Measurements from ENCODE around the gene MAP6.

The MAP6 gene

DNA sequence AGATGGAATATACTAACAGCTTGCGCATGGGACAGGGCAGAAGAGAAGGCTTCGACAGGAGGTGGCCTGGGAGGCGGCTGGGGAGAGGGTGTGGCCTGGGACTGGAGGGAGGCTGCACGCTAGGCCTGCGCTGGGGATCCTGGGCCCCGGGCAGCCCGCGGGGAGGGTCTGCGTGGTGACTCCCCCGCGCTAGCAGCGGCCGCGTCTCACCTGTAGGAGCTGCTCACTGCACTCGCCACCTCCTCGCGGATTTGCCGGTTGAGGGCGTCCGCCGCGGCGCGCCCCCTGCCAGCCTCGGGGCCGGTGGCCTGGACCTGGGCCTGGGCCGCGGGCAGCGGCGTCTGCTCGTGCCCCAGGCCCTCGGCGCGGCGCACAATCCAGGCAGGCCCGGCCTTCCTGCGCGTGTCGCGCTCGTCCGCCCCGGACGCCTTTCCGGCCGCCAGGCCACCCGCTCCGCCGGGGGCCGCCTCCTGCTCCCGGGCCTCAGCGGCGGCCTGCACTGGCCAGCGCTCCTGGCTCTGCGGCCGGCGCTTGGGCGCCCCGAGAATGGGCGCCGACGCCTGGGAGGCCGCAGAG is 1.5 kb downstream of the MAP6 start:
- DNase-seq: peak in 24 of 56 donors; percentile 10 to 53 (median 27)

DNA sequence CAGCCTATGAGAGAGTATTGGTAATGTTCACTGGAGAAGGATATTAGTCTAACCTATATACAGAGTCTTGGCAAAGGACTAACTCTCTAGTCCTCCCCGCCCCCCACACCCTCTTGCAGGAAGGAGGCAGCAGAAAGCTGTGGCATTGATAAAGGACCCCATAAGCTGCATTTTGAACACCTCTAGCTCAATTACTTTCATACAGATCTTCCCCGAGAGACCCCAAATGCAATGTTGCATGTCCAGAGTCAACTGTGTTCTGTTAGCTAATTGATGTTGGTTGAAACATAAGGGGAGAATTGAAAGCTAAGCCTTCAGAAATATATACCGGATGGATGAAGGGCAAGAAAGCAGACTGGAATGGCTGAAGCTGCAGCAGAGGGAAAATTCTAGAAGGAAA is 2.8 kb downstream of the MAP6 start:
- no peak for DNase-seq

DNA sequence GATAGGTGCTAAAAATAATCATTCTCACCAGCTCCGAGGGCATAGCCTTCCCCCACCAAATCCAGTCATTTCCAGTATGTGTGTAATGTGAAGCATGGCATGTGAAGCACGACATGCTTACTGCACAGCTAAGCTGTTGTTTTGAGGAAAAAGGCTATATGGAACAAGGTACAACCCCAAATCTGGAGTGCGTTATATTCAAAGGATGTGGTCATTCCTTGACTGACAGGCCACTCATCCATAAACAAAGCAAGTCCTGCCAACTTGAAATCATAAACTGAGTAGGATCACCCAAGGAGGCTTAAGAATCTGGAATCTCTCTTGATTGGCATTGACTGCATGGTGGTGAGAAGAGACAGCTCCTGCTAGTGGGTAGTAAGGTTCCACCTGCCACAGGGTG is 3.7 kb downstream of the MAP6 start:
- no peak for DNase-seq

DNA sequence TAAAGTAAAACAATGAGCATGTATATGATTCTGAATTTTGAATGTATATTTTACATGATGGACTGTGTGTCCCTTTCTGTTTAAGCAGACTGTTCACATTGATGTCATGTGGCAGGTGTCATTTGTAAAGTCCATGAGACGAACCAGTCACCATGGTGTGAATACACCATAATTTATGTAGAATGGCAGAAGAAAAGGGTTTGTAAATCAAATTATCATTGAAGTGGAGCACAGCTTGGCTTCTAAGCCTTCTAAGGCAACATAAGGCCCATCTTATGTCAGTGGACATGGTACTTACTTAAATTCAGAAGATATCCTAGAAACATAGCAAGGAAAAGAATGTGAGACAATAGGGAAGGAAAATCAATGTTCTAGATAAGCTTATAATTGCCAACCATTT is 4.4 kb downstream of the MAP6 start:
- DNase-seq: no peak

DNA sequence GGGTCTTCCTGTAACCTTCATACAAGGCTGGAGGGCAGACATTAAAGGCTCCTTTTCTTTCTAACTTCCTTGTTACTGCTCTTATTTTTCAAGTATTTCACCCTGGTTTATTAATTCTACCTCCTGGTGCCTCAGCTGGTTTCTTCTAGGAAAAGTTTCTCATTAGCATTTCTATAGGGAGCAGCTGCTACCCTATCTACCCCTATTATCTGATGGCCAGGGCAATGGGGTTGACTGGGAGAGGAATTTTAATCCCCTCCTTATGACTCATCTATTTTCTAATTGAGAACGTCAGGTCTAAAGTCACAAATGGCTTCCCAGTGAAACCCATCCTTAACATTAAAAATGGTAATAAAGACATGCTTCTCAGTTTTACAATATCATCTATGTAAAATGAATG is 5.0 kb downstream of the MAP6 start:
- no peak for DNase-seq

DNA sequence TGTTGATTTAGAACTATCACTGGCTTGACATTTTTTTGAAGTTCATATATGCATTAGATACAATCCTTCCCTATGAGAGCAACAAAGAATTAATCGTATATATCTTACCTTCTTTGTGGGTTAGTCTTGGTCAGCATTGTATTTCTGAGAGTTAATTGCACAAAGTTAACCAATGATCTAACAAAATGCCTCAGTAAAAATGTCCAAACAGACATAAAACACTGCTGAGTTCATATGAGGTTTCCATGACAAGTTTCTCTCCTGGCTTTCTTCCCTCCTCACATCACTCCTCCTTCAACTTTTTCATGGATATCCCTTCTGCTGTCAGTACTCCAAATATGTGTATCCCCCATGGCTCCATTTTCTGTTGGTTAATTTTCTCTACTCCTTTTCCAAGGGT is 9.0 kb downstream of the MAP6 start:
- no peak for DNase-seq

DNA sequence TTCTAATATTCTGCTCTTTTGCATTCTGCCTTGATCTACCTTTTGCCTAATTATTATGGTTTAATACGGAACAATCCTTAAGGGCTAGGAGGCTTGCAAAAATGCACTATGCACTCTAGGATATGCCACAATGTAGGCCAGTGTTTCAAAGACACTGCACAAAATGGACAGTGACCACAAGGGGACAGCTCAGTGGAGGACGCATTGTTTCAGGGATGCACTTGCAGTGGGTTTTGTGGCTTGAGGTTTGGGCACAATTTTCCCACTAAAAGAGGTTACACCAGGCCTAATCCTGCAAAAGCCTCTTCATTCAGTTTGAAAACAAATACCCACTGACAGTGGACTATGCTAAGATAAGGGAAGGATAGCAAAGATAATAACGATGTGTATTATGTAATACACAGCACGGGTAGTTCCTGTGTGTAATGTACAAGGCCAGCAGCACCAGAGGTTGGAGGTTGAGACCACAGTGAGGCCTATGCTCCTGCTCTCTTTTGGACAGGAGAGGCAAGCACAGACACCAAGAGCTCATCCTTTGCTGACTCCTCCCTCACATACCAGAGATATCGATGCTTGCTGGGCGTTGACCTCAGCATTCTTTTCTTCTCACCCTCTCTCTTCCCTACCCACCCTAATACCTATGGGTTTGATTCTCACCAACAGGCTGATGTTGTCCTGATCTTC is 12.7 kb downstream of the MAP6 start:
- DNase-seq: no peak

DNA sequence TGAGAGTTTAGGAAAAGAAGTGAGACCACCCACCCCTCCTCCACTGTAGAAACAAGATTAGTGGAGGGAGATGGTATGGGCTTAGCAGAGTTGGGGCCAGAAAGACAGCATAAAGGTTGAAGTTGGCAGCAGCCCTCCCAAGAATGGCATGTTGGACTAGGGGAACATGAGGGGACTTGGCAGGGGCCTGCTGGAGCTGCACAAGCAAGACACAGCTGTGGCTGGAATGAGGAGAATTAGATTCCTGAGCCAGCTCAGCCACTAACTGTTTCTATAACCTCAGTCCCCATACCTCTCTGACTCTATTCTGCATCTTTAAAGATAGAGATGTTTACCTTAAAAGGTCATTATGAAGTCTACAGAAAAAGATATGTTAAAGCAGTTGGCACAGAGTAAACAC is 13.2 kb downstream of the MAP6 start:
- no peak for DNase-seq

DNA sequence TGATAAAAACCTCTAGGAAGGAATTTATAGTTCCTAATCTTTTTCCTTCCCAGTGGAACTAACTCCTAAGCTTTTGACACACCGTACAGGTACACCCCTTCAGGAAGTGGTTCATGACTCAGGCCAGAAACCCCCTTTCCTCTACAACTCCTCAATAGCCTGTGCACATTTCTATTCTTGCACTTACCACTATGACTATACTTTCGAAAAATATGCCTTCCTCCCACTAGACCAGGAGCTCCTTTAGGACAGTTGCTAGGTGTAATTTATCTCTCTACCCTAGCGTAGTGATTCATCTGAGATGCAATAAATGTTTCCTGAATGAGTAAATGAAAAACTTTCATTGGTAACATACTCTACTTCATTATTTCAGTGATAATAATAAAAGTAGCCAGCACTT is 14.5 kb downstream of the MAP6 start:
- no peak for DNase-seq

DNA sequence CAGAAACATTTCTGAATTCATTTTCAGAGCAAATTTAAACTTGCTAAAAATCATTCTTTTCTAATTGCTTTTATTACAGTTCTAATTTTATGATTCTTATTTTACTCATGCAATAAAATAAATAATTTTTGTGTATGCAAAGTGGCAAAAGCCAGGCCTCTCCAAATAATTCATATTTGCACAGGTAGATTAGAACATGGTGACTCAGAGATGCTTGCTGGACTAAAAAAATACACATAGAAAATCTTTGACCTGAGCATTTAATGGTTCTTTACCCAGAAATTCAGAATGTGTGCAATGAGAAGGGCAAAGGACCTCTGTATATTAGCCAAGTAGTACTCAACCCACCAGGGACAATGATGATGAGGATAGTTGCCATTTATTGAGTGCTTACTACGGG is 15.3 kb downstream of the MAP6 start:
- DNase-seq: no peak

DNA sequence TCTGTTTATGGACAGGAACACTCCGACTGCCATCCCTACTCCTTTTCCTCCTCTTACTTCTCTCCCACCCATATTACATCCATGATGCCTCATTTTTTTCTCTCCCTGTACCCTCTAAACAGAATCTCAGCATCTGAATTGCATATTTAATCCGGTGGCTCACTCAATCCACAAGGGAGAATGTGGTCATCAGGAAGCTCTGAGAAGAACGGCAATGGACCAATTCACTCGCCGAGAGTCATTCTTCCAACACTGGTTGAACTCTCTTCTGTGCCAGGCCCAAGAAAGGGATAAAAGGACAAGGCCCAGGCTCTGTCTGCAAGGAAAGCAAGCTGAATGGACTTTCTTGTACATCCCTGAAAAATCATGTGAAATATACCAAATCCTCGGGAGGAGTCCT is 15.9 kb downstream of the MAP6 start:
- DNase-seq: no peak

DNA sequence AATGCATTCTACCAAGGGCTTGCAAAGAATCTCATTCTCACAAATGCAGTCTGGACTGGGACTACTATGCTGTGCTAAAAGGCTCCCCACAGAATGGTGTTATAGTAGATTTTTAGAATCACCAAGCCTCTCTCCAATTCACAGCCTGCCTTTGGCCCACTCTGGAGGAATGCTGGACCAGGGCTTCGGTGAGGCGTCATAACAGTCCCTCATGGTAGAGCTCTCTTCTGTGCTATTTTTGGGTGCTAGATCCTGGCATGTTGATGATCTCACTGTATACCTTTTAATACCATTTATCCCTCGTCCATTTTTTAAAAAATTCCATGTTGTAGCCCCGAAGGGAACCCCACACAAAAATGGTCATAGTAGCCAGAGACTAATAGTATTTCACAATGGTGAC is 17.6 kb downstream of the MAP6 start:
- DNase-seq: no peak

DNA sequence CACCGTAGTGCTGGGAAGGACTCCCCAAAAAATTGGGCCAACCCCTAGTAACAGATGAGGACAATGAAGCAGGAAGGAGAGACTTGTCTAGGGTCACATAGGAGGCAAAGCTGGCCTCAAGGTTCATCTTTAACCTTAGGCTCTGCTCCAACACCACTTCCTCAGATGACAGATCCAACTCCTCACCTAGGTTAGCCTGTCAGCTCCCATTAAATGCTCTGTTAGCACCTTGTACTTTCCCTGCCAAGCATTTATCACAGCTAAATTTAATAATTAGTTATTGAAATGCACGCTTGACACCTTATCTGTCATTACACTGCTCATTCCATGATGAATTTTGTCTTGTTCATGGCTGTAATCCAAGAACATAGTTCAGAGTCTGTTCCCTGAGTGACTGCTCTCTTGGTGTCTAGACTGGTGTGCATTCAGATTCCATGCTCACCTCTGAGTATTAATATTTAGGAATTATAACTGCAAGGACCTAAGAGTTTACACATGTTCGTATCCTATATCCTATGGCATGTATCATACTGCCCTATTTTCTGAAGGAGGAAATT is 18.6 kb downstream of the MAP6 start:
- no peak for DNase-seq

DNA sequence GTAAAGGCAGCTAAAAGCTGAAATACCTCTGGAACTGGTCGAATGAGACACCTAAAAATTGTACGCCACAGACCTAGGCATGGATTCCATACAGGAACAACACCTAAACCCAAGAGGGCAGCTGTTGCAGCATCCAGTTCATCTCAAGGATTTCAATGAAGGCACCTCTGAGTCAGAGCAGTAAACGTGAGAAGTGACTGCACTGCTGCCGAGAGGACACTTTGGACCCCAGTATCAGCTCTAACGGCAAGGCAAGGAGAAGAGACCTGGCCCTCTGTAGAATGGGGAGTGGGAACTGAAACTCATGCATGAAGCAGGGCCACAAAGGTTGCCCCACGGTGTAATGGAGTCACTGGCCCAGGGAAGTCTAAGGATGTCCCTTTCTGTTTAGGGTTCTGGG is 23.9 kb downstream of the MAP6 start:
- DNase-seq: no peak

DNA sequence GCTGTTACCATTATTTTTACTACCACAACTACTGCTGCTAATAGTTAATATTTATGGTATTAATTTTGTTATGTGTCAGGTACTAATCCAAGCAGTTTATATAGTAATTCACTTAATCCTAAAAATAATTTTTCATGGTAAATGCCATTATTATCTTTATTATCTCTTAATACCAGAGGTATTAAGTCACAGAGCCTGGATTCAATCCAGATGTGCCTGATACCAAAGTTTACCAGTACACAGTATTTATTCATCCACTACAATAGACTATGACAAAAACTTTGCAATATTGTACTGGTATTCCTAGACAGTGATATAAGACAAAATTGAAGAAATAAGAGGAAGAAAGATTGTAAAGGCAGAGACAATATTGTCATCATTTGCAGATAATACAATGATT is 24.5 kb downstream of the MAP6 start:
- no peak for DNase-seq

DNA sequence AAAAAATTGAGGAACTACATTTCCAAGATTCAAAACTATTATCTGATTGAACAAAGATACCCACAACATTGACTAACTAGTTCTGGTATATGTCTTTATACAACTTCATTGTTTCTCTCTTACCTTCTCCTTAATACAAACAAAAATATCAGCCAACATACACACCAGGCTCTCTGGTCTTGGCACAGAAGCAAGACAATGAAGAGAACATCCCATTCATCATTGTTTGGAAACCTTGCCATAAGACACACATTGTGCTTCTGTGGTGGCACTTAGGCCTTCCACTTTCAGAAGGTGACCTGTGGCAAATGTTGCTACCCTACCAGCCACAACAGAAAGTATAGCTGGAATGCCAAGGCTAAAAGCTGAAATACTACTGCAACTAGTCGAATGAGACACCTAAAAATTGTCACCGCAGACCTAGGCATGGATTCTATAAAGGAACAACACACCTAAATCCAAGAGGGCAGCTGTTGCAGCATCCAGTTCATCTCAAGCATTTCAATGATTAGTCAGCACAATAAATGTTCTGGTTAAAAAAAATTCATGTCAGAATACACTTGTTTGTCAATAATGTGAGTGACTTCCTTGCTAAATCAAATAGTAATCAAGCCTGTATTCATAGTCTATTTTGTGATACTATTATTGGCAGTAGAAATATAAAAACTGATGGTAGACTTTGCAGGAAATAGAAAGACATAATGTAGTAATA is 26.3 kb downstream of the MAP6 start:
- no peak for DNase-seq

DNA sequence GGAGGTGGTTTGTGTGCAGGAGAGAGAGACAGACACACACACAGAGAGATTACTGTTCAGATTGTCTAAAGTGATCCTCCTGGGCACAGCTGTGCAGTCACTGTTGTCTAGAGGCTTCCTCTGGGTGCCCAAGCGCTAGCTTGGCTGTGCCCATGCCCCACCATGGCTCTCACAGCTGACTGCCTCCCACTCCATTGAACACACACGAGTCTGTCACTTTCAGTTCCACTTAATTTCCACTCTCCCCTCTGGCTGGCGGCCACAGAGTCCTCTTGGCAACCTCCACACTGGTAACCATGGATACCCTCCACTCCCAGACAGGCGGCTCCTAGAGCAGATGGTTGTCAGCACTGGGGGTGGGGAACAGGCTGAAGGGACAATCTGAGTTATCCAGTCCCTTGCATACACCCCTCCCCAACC is 29.1 kb downstream of the MAP6 start:
- DNase-seq: peak in 55 of 56 donors; percentile 12 to 89 (median 75)

DNA sequence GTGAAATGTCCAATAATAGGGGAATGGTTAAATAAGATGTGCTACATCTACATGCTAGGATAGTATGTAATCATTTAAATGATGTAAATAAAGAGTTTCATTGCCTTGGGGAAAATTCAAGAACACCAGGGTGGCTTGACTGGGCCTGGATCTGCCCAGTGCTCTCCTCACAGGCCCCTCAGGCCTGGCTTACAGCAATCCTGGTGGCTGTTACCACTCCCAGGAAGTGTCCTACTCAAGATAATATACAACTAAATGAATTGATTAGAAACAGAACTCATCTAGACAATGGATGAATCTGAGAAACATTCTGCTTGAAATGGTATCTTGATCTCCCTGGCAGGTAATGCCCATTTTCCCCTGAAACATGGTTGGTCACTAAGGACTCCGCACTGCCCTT is 30.8 kb downstream of the MAP6 start:
- no peak for DNase-seq

DNA sequence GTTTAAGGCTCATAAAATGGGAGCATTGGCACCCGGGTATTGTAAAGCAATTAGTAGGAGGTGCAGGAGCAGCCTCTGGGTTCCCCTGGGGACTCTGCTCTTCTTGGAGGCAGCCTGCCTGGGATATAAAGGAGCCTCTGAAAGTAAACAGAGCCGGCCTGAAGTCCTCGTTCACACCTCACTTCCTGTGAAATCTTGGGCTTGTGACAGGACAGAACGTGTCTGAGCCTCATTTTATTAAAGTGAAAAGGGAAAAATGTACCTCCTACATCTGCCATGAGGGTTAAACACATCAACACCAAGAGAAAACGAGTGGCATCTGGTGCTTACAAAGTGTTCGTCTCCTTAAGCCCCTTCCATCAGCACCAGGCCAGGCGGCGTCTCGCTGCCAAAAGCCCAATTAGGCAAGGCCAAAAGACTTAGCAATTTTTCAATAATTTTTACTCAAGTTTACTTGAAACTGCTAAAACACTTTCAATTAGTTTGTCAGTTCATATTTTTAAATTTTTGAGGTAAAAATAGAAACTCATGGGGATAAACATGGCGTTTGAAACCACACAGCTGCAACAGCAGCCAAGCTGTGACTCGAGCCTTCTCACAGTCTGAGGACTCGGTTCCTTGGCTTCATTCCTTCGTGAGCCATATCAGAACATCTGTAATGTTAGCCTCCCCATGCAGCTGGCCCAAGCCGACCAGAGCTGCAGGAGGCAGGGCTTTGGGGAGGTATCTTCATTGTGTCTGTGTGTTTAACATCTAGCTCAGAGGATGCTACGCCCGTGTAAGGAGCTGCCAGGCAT is 33.6 kb downstream of the MAP6 start:
- no peak for DNase-seq

DNA sequence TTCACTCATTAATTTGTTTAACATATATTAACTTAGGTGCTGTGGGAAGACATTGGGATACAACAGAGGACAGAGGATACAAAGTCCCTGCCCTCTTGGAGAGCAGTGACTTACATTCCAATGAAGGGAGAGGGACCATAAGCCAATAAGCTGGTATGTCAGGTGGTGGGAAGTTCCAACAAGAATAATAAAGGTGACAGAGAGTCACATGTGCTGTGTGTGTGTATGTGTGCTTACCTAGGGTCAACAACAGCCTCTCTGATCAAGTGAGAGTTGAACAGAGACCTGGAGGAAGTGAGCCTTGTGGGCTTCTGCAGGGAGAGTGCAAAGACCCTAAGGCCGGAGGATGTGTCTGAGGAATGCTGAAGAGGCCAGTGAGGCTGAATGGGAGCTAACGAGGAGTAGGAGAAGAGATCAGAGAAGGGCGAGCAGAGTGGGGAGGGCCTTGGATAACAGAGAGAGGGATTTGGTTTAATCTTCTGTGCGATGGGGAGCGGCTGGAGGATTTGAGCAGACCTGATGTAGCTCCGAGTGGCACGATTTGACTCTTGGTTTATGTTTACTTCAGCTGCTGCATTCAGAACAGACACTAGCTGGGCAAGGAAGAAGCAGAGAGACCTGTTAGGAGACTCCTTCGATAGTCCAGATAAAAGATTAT is 35.3 kb downstream of the MAP6 start:
- no peak for DNase-seq

DNA sequence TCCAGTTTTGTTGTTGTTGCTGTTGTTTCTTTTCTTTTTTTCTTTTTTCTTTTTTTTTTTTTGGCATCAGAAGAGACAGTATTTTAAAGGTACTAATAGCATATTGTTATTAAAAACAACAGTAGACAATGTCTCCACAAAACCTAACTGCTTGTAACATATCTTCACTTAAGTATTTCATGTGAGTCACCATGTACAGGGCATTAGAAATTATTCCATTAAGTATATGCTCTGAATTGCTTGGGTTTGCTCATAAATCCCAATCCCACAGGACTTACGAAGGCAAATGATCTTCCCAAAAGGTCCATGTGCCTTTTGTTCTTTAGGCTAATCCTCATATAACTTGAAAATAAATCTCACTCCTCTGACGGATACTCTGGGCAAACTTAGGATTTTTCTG is 35.9 kb downstream of the MAP6 start:
- DNase-seq: no peak

Data from nucleus accumbens (tissue), 56 donors.